ENCODE measurements around the gene MYLK3.

Gene MYLK3

DNA sequence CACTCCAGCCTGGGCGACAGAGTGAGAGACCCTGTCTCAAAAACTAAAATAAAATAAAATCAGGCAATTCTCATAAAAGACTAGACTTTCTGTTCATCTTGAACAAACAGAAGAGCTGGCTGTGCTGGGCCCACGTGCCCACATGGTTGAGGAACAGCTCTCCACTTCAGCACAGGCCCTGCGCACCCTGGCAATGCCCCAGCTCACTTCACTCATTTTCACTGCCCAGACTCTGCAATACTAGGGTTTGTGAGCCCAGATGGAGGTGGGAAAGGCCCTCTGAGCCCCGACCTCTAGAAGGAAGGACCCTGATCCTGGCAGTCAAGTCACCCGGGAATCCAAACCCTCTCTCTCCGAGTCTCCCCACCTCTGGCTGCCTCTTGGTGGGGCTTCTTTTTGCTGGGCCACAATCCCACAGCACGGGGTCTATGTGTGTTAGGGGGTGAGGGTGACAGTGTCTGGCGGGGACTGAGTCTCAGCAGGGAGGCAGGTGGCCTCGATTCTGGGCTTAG, 14.8 kb downstream of the MYLK3 start:
- DNase-seq (ENCODE audit: low read depth, low spot score): no peak
- in situ Hi-C loops (cut with HindIII; ENCODE audit: low sequenced_read_pairs): no loop called here
- no peak overlapping the region for H3K4me3 ChIP-seq (ENCODE audit: low read depth, low read length)
- TF ChIP-seq CTCF (IDR thresholded peaks at IDR 0.05; ENCODE audit: low read depth, low read length): no peak

DNA sequence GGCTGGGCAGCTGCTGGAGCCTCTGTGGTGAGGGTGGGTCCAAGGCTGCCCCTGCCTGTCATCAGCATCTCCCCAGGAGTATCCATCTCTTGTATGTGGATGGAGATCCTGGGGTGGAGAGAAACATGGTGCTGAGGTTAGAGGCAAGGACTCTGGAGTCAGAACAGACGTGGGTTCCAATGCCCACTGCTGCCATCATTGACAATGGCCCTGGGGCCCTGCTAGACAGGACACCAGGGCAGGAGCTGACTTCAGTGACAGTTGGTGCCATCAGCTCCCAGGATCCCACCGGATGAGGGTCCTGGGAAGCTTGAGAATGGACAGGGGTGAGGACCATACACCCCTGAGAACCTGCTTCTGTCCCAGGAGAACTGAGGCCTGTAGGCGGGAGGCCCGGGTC, 15.6 kb downstream of the MYLK3 start:
- H3K4me3 ChIP-seq (ENCODE audit: low read depth, low read length): no peak overlapping the region
- TF ChIP-seq CTCF (IDR thresholded peaks at IDR 0.05; ENCODE audit: low read depth, low read length): no peak
- in situ Hi-C loops (cut with HindIII; ENCODE audit: low sequenced_read_pairs): no loop called here
- DNase-seq (ENCODE audit: low read depth, low spot score): no peak

DNA sequence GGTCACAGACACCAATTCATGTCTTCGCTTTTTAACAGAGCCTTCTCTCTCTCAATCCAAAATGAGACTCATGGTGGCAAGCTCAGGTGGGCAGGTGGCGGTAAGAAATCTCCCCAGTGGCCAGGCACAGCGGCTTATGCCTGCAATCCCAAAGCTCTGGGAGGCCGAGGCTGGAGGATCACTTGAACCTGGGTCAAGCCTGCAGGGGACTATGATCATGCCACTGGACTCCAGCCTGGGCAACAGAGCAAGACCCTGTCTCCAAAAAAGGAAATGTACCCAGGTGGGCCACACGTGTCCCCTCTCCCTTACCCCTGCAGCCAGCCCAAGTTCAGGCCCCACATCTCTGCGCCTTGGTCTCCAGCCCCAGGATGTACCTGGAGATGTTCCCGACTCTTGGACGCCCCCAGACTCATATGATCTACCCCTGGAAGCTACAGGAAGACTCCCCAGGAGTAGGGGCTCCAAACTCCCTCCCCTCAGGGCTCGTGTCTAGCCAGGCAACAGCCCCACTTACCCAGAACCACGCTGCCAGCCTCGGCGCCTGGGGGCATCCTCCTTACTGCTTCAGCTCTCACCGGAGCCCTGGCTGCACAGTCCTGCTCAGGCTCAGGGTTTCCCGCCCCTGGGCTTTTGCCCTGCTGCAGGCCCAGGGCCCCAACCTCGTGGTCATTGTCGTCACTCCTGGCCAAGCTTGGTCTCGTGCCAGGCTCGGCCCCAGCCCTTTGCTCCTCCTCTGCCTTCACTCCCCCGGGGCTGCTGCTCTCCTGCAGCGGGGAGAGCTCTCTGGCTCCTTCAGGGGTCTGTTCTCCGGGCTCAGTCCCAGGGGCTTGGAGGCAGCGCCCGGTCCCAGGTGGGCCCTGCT, 16.2 kb downstream of the MYLK3 start:
- no peak for DNase-seq (ENCODE audit: low read depth, low spot score)
- no peak overlapping the region for H3K4me3 ChIP-seq (ENCODE audit: low read depth, low read length)
- no peak for TF ChIP-seq CTCF (IDR thresholded peaks at IDR 0.05; ENCODE audit: low read depth, low read length)
- in situ Hi-C loops (cut with HindIII; ENCODE audit: low sequenced_read_pairs): no loop called here

DNA sequence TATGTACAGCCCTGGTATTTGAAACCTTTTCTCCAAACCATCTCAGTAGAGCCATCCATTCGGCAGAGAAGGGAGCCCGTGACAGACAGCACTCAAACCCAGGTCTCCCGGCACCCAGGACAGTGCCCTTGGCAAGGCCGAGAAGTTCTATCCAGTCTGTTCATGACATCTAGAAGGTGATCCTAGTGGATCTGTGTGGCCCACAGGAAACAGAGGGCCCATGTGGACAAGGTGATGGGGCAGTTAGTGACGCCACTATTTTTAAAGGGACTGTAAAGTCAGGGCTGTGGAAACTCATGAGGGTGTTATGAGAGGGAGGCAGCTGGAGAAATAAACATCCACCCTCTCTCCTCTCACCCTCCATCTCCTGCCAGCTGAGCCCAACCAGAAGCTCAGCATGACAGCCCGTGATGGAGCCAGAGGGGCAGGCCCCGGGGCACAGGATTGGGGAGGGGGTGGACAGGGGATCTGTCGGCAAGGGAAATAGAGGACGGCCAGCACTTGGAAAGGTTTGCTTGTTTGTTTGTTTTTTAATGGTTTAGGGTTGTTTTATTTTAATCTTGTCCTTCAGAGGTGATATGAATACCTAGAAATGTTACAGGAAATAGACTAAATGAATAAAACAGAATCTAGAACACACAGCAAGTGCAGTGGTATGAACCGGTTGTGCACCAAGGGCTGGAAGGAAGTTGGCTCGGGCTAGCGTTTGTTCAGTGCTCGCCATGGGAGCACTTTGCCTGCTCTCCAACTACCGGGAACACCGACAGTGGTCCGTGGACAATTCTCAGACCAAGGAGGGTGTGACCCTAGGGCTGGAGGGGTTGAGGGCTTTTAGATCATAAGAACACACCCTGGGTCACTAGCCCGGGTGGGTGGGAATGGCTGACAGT, 17.1 kb downstream of the MYLK3 start:
- DNase-seq (ENCODE audit: low read depth, low spot score): no peak
- no peak overlapping the region for H3K4me3 ChIP-seq (ENCODE audit: low read depth, low read length)
- TF ChIP-seq CTCF (IDR thresholded peaks at IDR 0.05; ENCODE audit: low read depth, low read length): no peak
- in situ Hi-C loops (cut with HindIII; ENCODE audit: low sequenced_read_pairs): no loop called here

DNA sequence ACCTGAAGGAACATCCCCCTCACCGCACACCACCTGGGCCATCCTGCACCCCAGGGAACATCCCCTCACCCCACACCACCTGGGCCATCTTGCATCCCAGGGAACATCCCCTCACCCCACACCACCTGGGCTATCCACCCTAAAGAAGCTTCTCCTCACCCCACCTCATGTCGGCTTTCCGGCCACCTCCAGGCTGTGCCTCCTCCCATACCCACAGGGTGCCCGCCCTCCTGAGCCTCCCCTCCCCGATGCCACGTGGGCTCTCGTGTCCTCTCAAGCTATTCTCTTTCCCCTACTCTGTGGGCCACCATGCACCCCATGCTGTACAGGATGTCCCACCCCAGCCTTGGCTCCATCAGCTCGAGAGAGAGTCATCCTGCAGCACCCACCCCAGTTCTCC, 18.0 kb downstream of the MYLK3 start:
- no peak overlapping the region for H3K4me3 ChIP-seq (ENCODE audit: low read depth, low read length)
- no peak for DNase-seq (ENCODE audit: low read depth, low spot score)
- in situ Hi-C loops (cut with HindIII; ENCODE audit: low sequenced_read_pairs): no loop called here
- no peak for TF ChIP-seq CTCF (IDR thresholded peaks at IDR 0.05; ENCODE audit: low read depth, low read length)

- H3K4me3 ChIP-seq (ENCODE audit: low read depth, low read length): no peak overlapping the region
- in situ Hi-C loops (cut with HindIII; ENCODE audit: low sequenced_read_pairs): no loop called here
- no peak for DNase-seq (ENCODE audit: low read depth, low spot score)
- no peak for TF ChIP-seq CTCF (IDR thresholded peaks at IDR 0.05; ENCODE audit: low read depth, low read length)
Observed at GRCh38 chr16:46729326-46729995, 18.7 kb downstream of the MYLK3 start.

Data from astrocyte of the spinal cord (primary cell).